Hindlimb muscle (tissue), 1 donor: Measurements from ENCODE around the gene EIF4E1B. TPM values are rescaled to one million over a fixed set of nuclear protein-coding genes. Genes with fewer than 3 reads are reported as not detected.

Experiments used
- DNase-seq: peaks from one replicate; pipeline ENCODE4 v3.0.0-alpha.2; 2013
- polyA plus RNA-seq: library from polyadenylated mRNA; unstranded; fragments of 120-200 nt; gene quantifications from one replicate; pipeline ENCODE4 v1.2.1, GENCODE V29; 2013; ENCODE audit not compliant: insufficient read length

EIF4E1B gene
- polyA plus RNA-seq, 1 donor = 0.12 TPM

GRCh38 chr5:176692839-176693476, 62.5 kb downstream of the EIF4E1B start:
- no peak for DNase-seq

GRCh38 chr5:176693477-176693851, 63.0 kb downstream of the EIF4E1B start:
- no peak for DNase-seq

- DNase-seq = no peak
These were observed 63.7 kb downstream of the EIF4E1B start for GRCh38 chr5:176694146-176694545.

- DNase-seq = no peak
These were observed 64.2 kb downstream of the EIF4E1B start for GRCh38 chr5:176694631-176695030.

GRCh38 chr5:176695073-176695472, 64.6 kb downstream of the EIF4E1B start:
- no peak for DNase-seq

Other genes with a start within 250 kb of the EIF4E1B start
- 30.3 TPM for gene NOP16, start 242.1 kb upstream of the EIF4E1B start, polyA plus RNA-seq
- gene HIGD2A, start 241.9 kb upstream of the EIF4E1B start, polyA plus RNA-seq = 203 TPM
- 52.0 TPM for gene CLTB, start 214.1 kb upstream of the EIF4E1B start, polyA plus RNA-seq
- gene FAF2, start 182.3 kb upstream of the EIF4E1B start, polyA plus RNA-seq = 26.0 TPM
- 35.5 TPM for gene RNF44, start 93.3 kb upstream of the EIF4E1B start, polyA plus RNA-seq
- 0.17 TPM for gene CDHR2, start 81.3 kb upstream of the EIF4E1B start, polyA plus RNA-seq
- 0.75 TPM for gene GPRIN1, start 20.5 kb upstream of the EIF4E1B start, polyA plus RNA-seq
- not detected for gene SNCB, start 141 bp upstream of the EIF4E1B start, polyA plus RNA-seq
- 26.6 TPM for gene TSPAN17, start 16.8 kb downstream of the EIF4E1B start, polyA plus RNA-seq
- 1.1 TPM for gene UNC5A, start 179.9 kb downstream of the EIF4E1B start, polyA plus RNA-seq